Lower leg skin (tissue), 4 donors: ENCODE results near the gene RASD2. TPM values are rescaled to one million over a fixed set of nuclear protein-coding genes. Genes with fewer than 3 reads are reported as not detected.

Experiments
- DNase-seq, 2 donors: peaks; one replicate each; pipeline ENCODE4 v3.0.0-alpha.2; 2019; ENCODE audit warnings: low spot score in 2 of 2
- H3K4me3 ChIP-seq: fragments of 200-600 bp; sonication (generic); 2 replicates; pipeline ENCODE4 v1.5.1; 2017; ENCODE audit warnings: mild to moderate bottlenecking, low read depth; ENCODE audit not compliant: poor library complexity, severe bottlenecking
- CTCF ChIP-seq, 3 donors: fragments of 450-650 bp; IDR thresholded peaks; one replicate each; pipeline ENCODE4 v1.5.1; 2016; ENCODE audit warnings: antibody characterized with exemption in 3 of 3, mild to moderate bottlenecking in 3 of 3, moderate library complexity in 2 of 3
- POLR2A ChIP-seq, 2 donors: fragments of 450-650 bp; IDR thresholded peaks; one replicate each; pipeline ENCODE4 v1.6.1; 2016 to 2017; ENCODE audit warnings: antibody characterized with exemption in 2 of 2, mild to moderate bottlenecking in 1 of 2, moderate library complexity in 1 of 2
- WGBS, 2 donors: methylation state at CpG; one replicate each; pipeline ENCODE4 v1.1.5; 2018; 5-methylcytosine and 5-hydroxymethylcytosine counted together
- intact Hi-C: fragments of 100-400 bp; cut with DNase I; formaldehyde crosslinking; loops from one replicate; pipeline ENCODE4 v1.15.0; 2023; ENCODE audit warnings: low total_unique reads
- total RNA-seq, 4 donors: library from RNA; depleted of rRNA; stranded (reverse); fragments of >200 nt; gene quantifications; one replicate each; pipeline ENCODE4 v1.1.0, GENCODE V29; 2016

RASD2 gene
- total RNA-seq, 4 donors from 2014 or later: 0.27 to 3.2 (median 1.4) TPM

DNA sequence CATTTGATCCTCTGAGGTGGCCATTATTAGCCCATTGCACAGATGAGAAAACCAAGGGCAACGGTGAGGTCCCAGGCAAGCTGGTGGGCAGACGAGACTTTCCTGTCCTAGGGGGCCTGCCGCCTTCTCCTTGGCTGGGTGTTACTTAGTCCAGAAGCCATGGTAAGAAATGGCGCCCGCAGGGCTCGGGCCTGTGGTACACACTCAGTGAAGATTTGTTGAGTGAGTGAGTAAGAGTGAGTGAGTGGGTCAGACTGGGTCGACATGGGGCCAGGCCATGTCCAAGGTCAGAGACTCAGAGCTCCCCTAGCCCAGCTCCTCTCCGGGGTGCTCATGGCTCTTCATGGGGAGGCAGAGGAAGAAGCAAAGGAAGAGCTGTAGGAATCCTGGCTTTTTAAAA lies 36.0 kb downstream of the RASD2 start:
- TF ChIP-seq POLR2A (IDR thresholded peaks at IDR 0.05) (no peak), CTCF (IDR thresholded peaks at IDR 0.05) (no peak)

GRCh38 chr22:35577799-35578659 lies 37.4 kb downstream of the RASD2 start:
- 88 to 95% methylated on average over 2 of the region's 2 CpGs for WGBS, 2 donors
- no peak overlapping the region for H3K4me3 ChIP-seq
- intact Hi-C loops: loop anchor here (5.0 kb wide), 1 partner anchor 146 kb away; no protein-coding TSS in a partner anchor

More for the DNA sequence above, 36.0 kb downstream of the RASD2 start:
- WGBS, 2 donors: 86 to 91% methylated on average over 8 of the region's 8 CpGs
- DNase-seq: no peak
- no peak overlapping the region for H3K4me3 ChIP-seq
- intact Hi-C loops: loop anchor here (5.0 kb wide), 1 partner anchor 144 kb away; no protein-coding TSS in a partner anchor

GRCh38 chr22:35578836-35579575 lies 38.4 kb downstream of the RASD2 start:
- 80 to 89% methylated on average over 19 of the region's 19 CpGs for WGBS, 2 donors
- TF ChIP-seq CTCF (IDR thresholded peaks at IDR 0.05) (no peak), POLR2A (IDR thresholded peaks at IDR 0.05) (no peak)

More at GRCh38 chr22:35577799-35578659, 37.4 kb downstream of the RASD2 start:
- TF ChIP-seq POLR2A (IDR thresholded peaks at IDR 0.05) (no peak), CTCF (IDR thresholded peaks at IDR 0.05) (no peak)
- DNase-seq: no peak

GRCh38 chr22:35580351-35581022 lies 39.9 kb downstream of the RASD2 start:
- H3K4me3 ChIP-seq: no peak overlapping the region
- intact Hi-C loops: no loop called here
- no peak for TF ChIP-seq CTCF (IDR thresholded peaks at IDR 0.05)
- TF ChIP-seq POLR2A (IDR thresholded peaks at IDR 0.05): no peak
- WGBS, 2 donors: 91 to 92% methylated on average over 10 of the region's 10 CpGs
- DNase-seq: no peak

More at GRCh38 chr22:35578836-35579575, 38.4 kb downstream of the RASD2 start:
- no peak for DNase-seq
- H3K4me3 ChIP-seq: no peak overlapping the region
- intact Hi-C loops: loop anchor here (5.0 kb wide), 1 partner anchor 147 kb away; no protein-coding TSS in a partner anchor

GRCh38 chr22:35581023-35581413 lies 40.4 kb downstream of the RASD2 start:
- 86 to 87% methylated on average over 5 of the region's 5 CpGs for WGBS, 2 donors

More at GRCh38 chr22:35581023-35581413, 40.4 kb downstream of the RASD2 start:
- intact Hi-C loops: no loop called here
- H3K4me3 ChIP-seq: no peak overlapping the region
- no peak for TF ChIP-seq CTCF (IDR thresholded peaks at IDR 0.05)
- TF ChIP-seq POLR2A (IDR thresholded peaks at IDR 0.05): no peak
- no peak for DNase-seq
